HCT116 (cell line): ENCODE results near the gene IL3. TPM values are rescaled to one million over a fixed set of nuclear protein-coding genes. Genes with fewer than 3 reads are reported as not detected.
A peak's percentile ranks its signal among the peaks of the same experiment; 100 is the strongest.

Experiments
- ATAC-seq: fragments of 200-7000 bp; cut with Tn5 transposase; 2 replicates; pipeline ENCODE4 v1.9.1; 2020; ENCODE audit warnings: mild to moderate bottlenecking, moderate library complexity
- BruUV-seq: library from RNA; stranded (reverse); fragments of 400-500 nt; replicated peaks from 2 replicates; lab custom pipeline; 2021; lab: Mats Ljungman, UMichigan
- CTCF ChIA-PET: fragments of 300-600 bp; sonication (Branson Sonifier 250); formaldehyde crosslinking; loops from one replicate; lab custom pipeline; 2021; ENCODE audit warnings: antibody characterized with exemption; lab: Charles Lee
- POLR2A ChIA-PET: fragments of 300-600, 350-600 bp; sonication (Branson Sonifier 250); formaldehyde crosslinking; loops from one replicate; lab custom pipeline; 2021; ENCODE audit warnings: antibody characterized with exemption; lab: Charles Lee
- RAD21 ChIA-PET, 2 experiments: fragments of 300-600 bp; sonication (Branson Sonifier 250); formaldehyde crosslinking; loops; one replicate each; lab custom pipeline; 2023; ENCODE audit warnings: low total read pairs in 2 of 2; ENCODE audit not compliant: uncharacterized antibody in 2 of 2, unreplicated experiment in 2 of 2, low non-redundant PET in 1 of 2; lab: Charles Lee
- DNase-seq: peaks from one replicate; pipeline ENCODE4 v3.0.0-alpha.2; 2010; ENCODE audit warnings: low read depth, low spot score
- H2AFZ ChIP-seq: fragments of 200-600 bp; shearing (Covaris generic), sonication (generic); 2 replicates; pipeline ENCODE4 v1.6.1; 2017; ENCODE audit warnings: low read depth, mixed run types, mixed read lengths, antibody characterized with exemption, low read length; ENCODE audit not compliant: poor library complexity, severe bottlenecking
- H3K27ac ChIP-seq: 2 replicates; pipeline ENCODE4 v1.5.1; 2012; ENCODE audit warnings: low read depth, low read length
- H3K27me3 ChIP-seq: fragments of 200-600 bp; sonication (generic); 2 replicates; pipeline ENCODE4 v1.6.1; 2016; ENCODE audit warnings: mixed run types, low read length, mixed read lengths; ENCODE audit not compliant: insufficient read depth
- H3K36me3 ChIP-seq, 2 experiments: fragments of 200-500 bp in 1 of 2; fragments of 200-600 bp in 1 of 2; sonication (Bioruptor generic) in 1 of 2; sonication (generic) in 1 of 2; 2 replicates each; pipeline versions ENCODE4 v1.5.1 to v1.6.1; 2014 to 2016; ENCODE audit warnings: low read length in 2 of 2, inconsistent platforms in 1 of 2, mixed read lengths in 1 of 2, mixed run types in 1 of 2; ENCODE audit not compliant: insufficient read depth in 2 of 2, control insufficient read depth in 1 of 2
- H3K4me1 ChIP-seq, 2 experiments: fragments of 200-600 bp in 1 of 2; sonication (generic) in 1 of 2; 2 replicates each; pipeline versions ENCODE4 v1.5.1 to v1.6.1; 2012 to 2017; ENCODE audit warnings: low read length in 2 of 2, inconsistent platforms in 1 of 2, mild to moderate bottlenecking in 1 of 2, mixed read lengths in 1 of 2, mixed run types in 1 of 2, moderate library complexity in 1 of 2; ENCODE audit not compliant: insufficient read depth in 2 of 2, control insufficient read depth in 1 of 2
- H3K4me2 ChIP-seq: fragments of 200-600 bp; sonication (generic); 2 replicates; pipeline ENCODE4 v1.6.1; 2017; ENCODE audit warnings: mixed run types, low read length, mixed read lengths
- H3K4me3 ChIP-seq, 2 experiments: fragments of 200-600 bp in 1 of 2; sonication (generic) in 1 of 2; replicated peaks in 1 of 2; 2 replicates each; pipeline ENCODE4 v1.5.1; 2011 to 2016; ENCODE audit warnings: low read length in 2 of 2, control low read depth in 1 of 2, low read depth in 1 of 2, mild to moderate bottlenecking in 1 of 2, mixed read lengths in 1 of 2, mixed run types in 1 of 2
- H3K79me2 ChIP-seq: fragments of 200-600 bp; sonication (generic); 2 replicates; pipeline ENCODE4 v1.6.1; 2017; ENCODE audit warnings: mild to moderate bottlenecking, mixed run types, low read length, moderate library complexity, mixed read lengths; ENCODE audit not compliant: insufficient read depth
- H3K9ac ChIP-seq: fragments of 200-600 bp; sonication (generic); 2 replicates; pipeline ENCODE4 v1.6.1; 2016; ENCODE audit warnings: low read length, mixed read lengths
- H3K9me2 ChIP-seq: fragments of 200-600 bp; sonication (generic), shearing (Covaris generic); 2 replicates; pipeline ENCODE4 v1.6.1; 2017; ENCODE audit warnings: mixed run types, mild to moderate bottlenecking, moderate library complexity; ENCODE audit not compliant: insufficient read depth
- H3K9me3 ChIP-seq, 2 experiments: fragments of 200-500 bp in 1 of 2; fragments of 200-600 bp in 1 of 2; sonication (Bioruptor generic) in 1 of 2; sonication (generic) in 1 of 2; 2 replicates each; pipeline ENCODE4 v1.6.1; 2014 to 2017; ENCODE audit warnings: low read length in 2 of 2, mixed read lengths in 2 of 2, inconsistent platforms in 1 of 2, low read depth in 1 of 2, mild to moderate bottlenecking in 1 of 2, mixed run types in 1 of 2, moderate library complexity in 1 of 2; ENCODE audit not compliant: control insufficient read depth in 1 of 2, insufficient read depth in 1 of 2
- H4K20me1 ChIP-seq: fragments of 200-600 bp; sonication (generic), shearing (Covaris generic); 2 replicates; pipeline ENCODE4 v1.6.1; 2017; ENCODE audit warnings: mixed run types, mild to moderate bottlenecking, moderate library complexity; ENCODE audit not compliant: insufficient read depth
- ELF1 ChIP-seq: IDR thresholded peaks from 2 replicates; pipeline ENCODE4 v1.6.1; 2012; ENCODE audit warnings: low read depth, borderline replicate concordance
- JUND ChIP-seq: IDR thresholded peaks from 2 replicates; pipeline ENCODE4 v1.6.1; 2012
- RAD21 ChIP-seq: IDR thresholded peaks from 2 replicates; pipeline ENCODE4 v1.6.1; 2012; ENCODE audit warnings: low read depth, mild to moderate bottlenecking
- REST ChIP-seq: IDR thresholded peaks from 2 replicates; pipeline ENCODE4 v1.6.1; 2012; ENCODE audit warnings: low read depth
- SIN3A ChIP-seq: IDR thresholded peaks from 2 replicates; pipeline ENCODE4 v1.6.1; 2012; ENCODE audit warnings: low read depth
- ZNF274 ChIP-seq: fragments of 200-500 bp; sonication (Bioruptor generic); IDR thresholded peaks from 2 replicates; pipeline ENCODE4 v1.6.1; 2014; ENCODE audit warnings: mild to moderate bottlenecking, low read depth, low read length, inconsistent platforms
- intact Hi-C: fragments of 100-400 bp; cut with micrococcal nuclease; formaldehyde crosslinking; loops from 2 replicates; pipeline ENCODE4 v1.10.0; 2022
- total RNA-seq: library from RNA; stranded (reverse); gene quantifications from one replicate; pipeline ENCODE4 v1.2.1, GENCODE V29; 2021; ENCODE audit not compliant: unreplicated experiment
- TF ChIP-seq, protein P1 (sequence below): IDR thresholded peaks from 2 replicates; pipeline ENCODE4 v1.6.1; 2012
- TF ChIP-seq, protein P2 (sequence below): IDR thresholded peaks from 2 replicates; pipeline ENCODE4 v1.6.1; 2011; ENCODE audit warnings: mild to moderate bottlenecking, low read length, moderate library complexity; ENCODE audit not compliant: insufficient replicate concordance; ENCODE audit errors: extremely low read depth

The IL3 gene
- total RNA-seq, 1 experiment from 2014 or later = not detected

GRCh38 chr5:132073231-132074013 lies 13.0 kb downstream of the IL3 start, which contains the start of gene CSF2:
CSF2 (plus strand) TSS chr5:132073789; CDS start chr5:132073824, 35 bp downstream.
- Histone ChIP-seq H4K20me1 (no peaks in the 10 kb centered on the region), H3K27ac (no peak within 1 kb of the TSS; the same call in 1 of the 2 replicates), H3K36me3 (no peaks in the 10 kb centered on the region), H2AFZ (peak within 1 kb of the TSS; percentile 9), H3K9me2 (no peaks in the 10 kb centered on the region), H3K4me3 (no peak within 1 kb of the TSS), H3K9ac (no peak within 1 kb of the TSS), H3K4me2 (peak within 1 kb of the TSS; percentile 62), H3K9me3 (no peaks in the 10 kb centered on the region), H3K79me2 (no peaks in the 10 kb centered on the region), H3K4me1 (peaks cover 16 to 29% of the 10 kb centered on the region in 2 experiments), H3K27me3 (no peaks in the 10 kb centered on the region)
- ChIA-PET RAD21 (no interaction called here), POLR2A (no interaction called here), CTCF (interaction anchor here (2.1 kb wide), 1 partner anchor 11 kb away, joined by 7 read pairs; no protein-coding TSS in a partner anchor)
- no peak for DNase-seq
- no peak for TF ChIP-seq ZNF274
- TF ChIP-seq, protein P1, sequence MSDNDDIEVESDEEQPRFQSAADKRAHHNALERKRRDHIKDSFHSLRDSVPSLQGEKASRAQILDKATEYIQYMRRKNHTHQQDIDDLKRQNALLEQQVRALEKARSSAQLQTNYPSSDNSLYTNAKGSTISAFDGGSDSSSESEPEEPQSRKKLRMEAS = no peak
- TF ChIP-seq, protein P2, sequence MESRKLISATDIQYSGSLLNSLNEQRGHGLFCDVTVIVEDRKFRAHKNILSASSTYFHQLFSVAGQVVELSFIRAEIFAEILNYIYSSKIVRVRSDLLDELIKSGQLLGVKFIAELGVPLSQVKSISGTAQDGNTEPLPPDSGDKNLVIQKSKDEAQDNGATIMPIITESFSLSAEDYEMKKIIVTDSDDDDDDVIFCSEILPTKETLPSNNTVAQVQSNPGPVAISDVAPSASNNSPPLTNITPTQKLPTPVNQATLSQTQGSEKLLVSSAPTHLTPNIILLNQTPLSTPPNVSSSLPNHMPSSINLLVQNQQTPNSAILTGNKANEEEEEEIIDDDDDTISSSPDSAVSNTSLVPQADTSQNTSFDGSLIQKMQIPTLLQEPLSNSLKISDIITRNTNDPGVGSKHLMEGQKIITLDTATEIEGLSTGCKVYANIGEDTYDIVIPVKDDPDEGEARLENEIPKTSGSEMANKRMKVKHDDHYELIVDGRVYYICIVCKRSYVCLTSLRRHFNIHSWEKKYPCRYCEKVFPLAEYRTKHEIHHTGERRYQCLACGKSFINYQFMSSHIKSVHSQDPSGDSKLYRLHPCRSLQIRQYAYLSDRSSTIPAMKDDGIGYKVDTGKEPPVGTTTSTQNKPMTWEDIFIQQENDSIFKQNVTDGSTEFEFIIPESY = no peak
- no peak for TF ChIP-seq JUND
- no peak for TF ChIP-seq SIN3A
- no peak for TF ChIP-seq ELF1
- no peak for TF ChIP-seq REST
- no peak for TF ChIP-seq RAD21
- peak; percentile 30; the same call in 1 of the 2 replicates for ATAC-seq
- no TSS peak for BruUV-seq
- intact Hi-C loops = no loop called here
